ENCODE results near the gene ZBTB16.

The ZBTB16 gene

DNA sequence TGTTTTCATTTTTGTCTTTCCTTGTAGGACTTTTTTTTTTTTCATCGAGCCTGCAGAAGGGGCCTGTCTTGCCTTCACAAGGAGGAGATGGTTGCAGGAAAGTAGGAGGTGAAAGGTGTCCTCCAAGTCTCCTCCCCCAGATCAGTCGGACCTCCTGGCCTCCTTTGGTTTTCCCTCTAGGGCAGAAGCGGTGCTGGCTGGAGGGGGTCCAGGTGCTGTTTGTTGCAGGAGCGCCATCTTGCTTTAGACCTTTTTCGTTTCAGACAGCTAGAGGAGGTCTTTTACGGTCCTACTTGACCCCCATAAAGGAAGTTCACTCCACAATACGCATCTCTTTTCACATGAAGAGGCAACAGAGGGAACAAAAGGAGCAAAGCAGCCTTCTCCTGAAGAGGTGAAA is 66.0 kb downstream of the ZBTB16 start:
- ChIA-PET POLR2A (no interaction called here), CTCF (no interaction called here)
- no peaks in the 10 kb centered on the region for H3K9me3 ChIP-seq (ENCODE audit: control insufficient read depth, insufficient read depth, low read depth, low read length)
- no peak overlapping the region for H3K27ac ChIP-seq (ENCODE audit: extremely low read depth, low read depth, low read length)
- H3K4me3 ChIP-seq (ENCODE audit: low read depth, low read length), result no peak overlapping the region
- no peaks in the 10 kb centered on the region; the same call in 1 of the 2 replicates for H3K4me1 ChIP-seq (ENCODE audit: control insufficient read depth, insufficient read depth, low read length)
- H3K36me3 ChIP-seq (ENCODE audit: control insufficient read depth in 2 of 2, insufficient read depth in 1 of 2, low read length in 2 of 2), result no peaks in the 10 kb centered on the region
- TF ChIP-seq, protein P1, sequence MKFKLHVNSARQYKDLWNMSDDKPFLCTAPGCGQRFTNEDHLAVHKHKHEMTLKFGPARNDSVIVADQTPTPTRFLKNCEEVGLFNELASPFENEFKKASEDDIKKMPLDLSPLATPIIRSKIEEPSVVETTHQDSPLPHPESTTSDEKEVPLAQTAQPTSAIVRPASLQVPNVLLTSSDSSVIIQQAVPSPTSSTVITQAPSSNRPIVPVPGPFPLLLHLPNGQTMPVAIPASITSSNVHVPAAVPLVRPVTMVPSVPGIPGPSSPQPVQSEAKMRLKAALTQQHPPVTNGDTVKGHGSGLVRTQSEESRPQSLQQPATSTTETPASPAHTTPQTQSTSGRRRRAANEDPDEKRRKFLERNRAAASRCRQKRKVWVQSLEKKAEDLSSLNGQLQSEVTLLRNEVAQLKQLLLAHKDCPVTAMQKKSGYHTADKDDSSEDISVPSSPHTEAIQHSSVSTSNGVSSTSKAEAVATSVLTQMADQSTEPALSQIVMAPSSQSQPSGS (tag by site-specific recombination; IDR thresholded peaks at IDR 0.05; ENCODE audit: low read depth), result 0 out of 2 replicates have a peak, but pooled peaks have one; percentile 18
- TF ChIP-seq ZNF280D (tag by site-specific recombination; IDR thresholded peaks at IDR 0.05) (no peak), SCRT1 (tag by site-specific recombination; IDR thresholded peaks at IDR 0.05; ENCODE audit: borderline replicate concordance) (0 out of 2 replicates have a peak, but pooled peaks have one; percentile 14)

GRCh38 chr11:114125959-114126358 is 66.4 kb downstream of the ZBTB16 start:
- Histone ChIP-seq H3K36me3 (ENCODE audit: control insufficient read depth in 2 of 2, insufficient read depth in 1 of 2, low read length in 2 of 2) (no peaks in the 10 kb centered on the region), H3K4me3 (ENCODE audit: low read depth, low read length) (no peak overlapping the region), H3K4me1 (ENCODE audit: control insufficient read depth, insufficient read depth, low read length) (no peaks in the 10 kb centered on the region; the same call in 1 of the 2 replicates), H3K9me3 (ENCODE audit: control insufficient read depth, insufficient read depth, low read depth, low read length) (no peaks in the 10 kb centered on the region), H3K27ac (ENCODE audit: extremely low read depth, low read depth, low read length) (no peak overlapping the region)
- ChIA-PET POLR2A (no interaction called here), CTCF (no interaction called here)
- no peak for TF ChIP-seq ZNF138 (tag by site-specific recombination; IDR thresholded peaks at IDR 0.05; ENCODE audit: borderline replicate concordance)
- no peak for TF ChIP-seq RBAK (tag by site-specific recombination; IDR thresholded peaks at IDR 0.05)
- TF ChIP-seq ZNF140 (tag by site-specific recombination; IDR thresholded peaks at IDR 0.05), result no peak
- TF ChIP-seq ZNF704 (tag by site-specific recombination; IDR thresholded peaks at IDR 0.05), result no peak
- TF ChIP-seq ZNF768 (tag by site-specific recombination; IDR thresholded peaks at IDR 0.05), result no peak
- TF ChIP-seq ZNF555 (tag by site-specific recombination; conservative IDR thresholded peaks at IDR 0.05), result no peak

GRCh38 chr11:114128399-114128798 is 68.9 kb downstream of the ZBTB16 start:
- ChIA-PET POLR2A (no interaction called here), CTCF (interaction anchor here (1.0 kb wide), 1 partner anchor 20 kb away, joined by 3 read pairs; no protein-coding TSS in a partner anchor)
- Histone ChIP-seq H3K4me1 (ENCODE audit: control insufficient read depth, insufficient read depth, low read length) (no peaks in the 10 kb centered on the region; the same call in 1 of the 2 replicates), H3K36me3 (ENCODE audit: control insufficient read depth in 2 of 2, insufficient read depth in 1 of 2, low read length in 2 of 2) (no peaks in the 10 kb centered on the region), H3K9me3 (ENCODE audit: control insufficient read depth, insufficient read depth, low read depth, low read length) (no peaks in the 10 kb centered on the region), H3K4me3 (ENCODE audit: low read depth, low read length) (no peak overlapping the region), H3K27ac (ENCODE audit: extremely low read depth, low read depth, low read length) (no peak overlapping the region)
- TF ChIP-seq ZSCAN30 (tag by site-specific recombination; IDR thresholded peaks at IDR 0.05) (no peak), ZBTB17 (tag by site-specific recombination; IDR thresholded peaks at IDR 0.05) (no peak), INSM2 (tag by site-specific recombination; IDR thresholded peaks at IDR 0.05) (no peak), ZNF837 (tag by site-specific recombination; IDR thresholded peaks at IDR 0.05) (no peak), ZNF776 (tag by site-specific recombination; IDR thresholded peaks at IDR 0.05; ENCODE audit: borderline replicate concordance) (no peak), ZNF654 (tag by site-specific recombination; IDR thresholded peaks at IDR 0.05; ENCODE audit: low read depth) (no peak), ZNF362 (tag by site-specific recombination; IDR thresholded peaks at IDR 0.05) (no peak), REST (tag by site-specific recombination; IDR thresholded peaks at IDR 0.05) (no peak)
- TF ChIP-seq, protein P2, sequence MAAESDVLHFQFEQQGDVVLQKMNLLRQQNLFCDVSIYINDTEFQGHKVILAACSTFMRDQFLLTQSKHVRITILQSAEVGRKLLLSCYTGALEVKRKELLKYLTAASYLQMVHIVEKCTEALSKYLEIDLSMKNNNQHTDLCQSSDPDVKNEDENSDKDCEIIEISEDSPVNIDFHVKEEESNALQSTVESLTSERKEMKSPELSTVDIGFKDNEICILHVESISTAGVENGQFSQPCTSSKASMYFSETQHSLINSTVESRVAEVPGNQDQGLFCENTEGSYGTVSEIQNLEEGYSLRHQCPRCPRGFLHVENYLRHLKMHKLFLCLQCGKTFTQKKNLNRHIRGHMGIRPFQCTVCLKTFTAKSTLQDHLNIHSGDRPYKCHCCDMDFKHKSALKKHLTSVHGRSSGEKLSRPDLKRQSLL (tag by site-specific recombination; IDR thresholded peaks at IDR 0.05), result no peak

All from HEK293 (cell line).